Measurements from ENCODE around the gene KRTAP12-3.

KRTAP12-3 gene

GRCh38 chr21:44692798-44693512 is 35.2 kb downstream of the KRTAP12-3 start:
- no peaks in the 10 kb centered on the region for H4K20me1 ChIP-seq (ENCODE audit: insufficient read depth, low read length)
- no peak overlapping the region for H2AFZ ChIP-seq (ENCODE audit: low read length)
- no peak overlapping the region for H3K4me3 ChIP-seq (ENCODE audit: low read depth, low read length, poor library complexity, severe bottlenecking)
- H3K9ac ChIP-seq (ENCODE audit: low read length): no peak overlapping the region
- TF ChIP-seq EZH2 (IDR thresholded peaks at IDR 0.05; ENCODE audit: borderline replicate concordance, low read length): no peak
- no peak for TF ChIP-seq CTCF (IDR thresholded peaks at IDR 0.05; ENCODE audit: low read length)
- peaks cover 6% of the 10 kb centered on the region; the same call in 1 of the 2 replicates for H3K27me3 ChIP-seq (ENCODE audit: insufficient read depth, low read length)
- no peak overlapping the region for H3K4me2 ChIP-seq (ENCODE audit: low read length)
- H3K36me3 ChIP-seq (ENCODE audit: insufficient read depth, low read length): no peaks in the 10 kb centered on the region
- no peaks in the 10 kb centered on the region for H3F3A ChIP-seq (ENCODE audit: insufficient read depth, low read length)
- no peaks in the 10 kb centered on the region for H3K9me2 ChIP-seq (ENCODE audit: low read depth, low read length)
- peaks cover 4% of the 10 kb centered on the region; the same call in 1 of the 2 replicates for H3K9me3 ChIP-seq (ENCODE audit: low read length)
- no peaks in the 10 kb centered on the region for H3K79me2 ChIP-seq (ENCODE audit: insufficient read depth, low read length)
- no peak overlapping the region for H3K27ac ChIP-seq (ENCODE audit: low read depth, low read length, poor library complexity, severe bottlenecking)
- H3K4me1 ChIP-seq (ENCODE audit: insufficient read depth, low read length, severe bottlenecking): no peaks in the 10 kb centered on the region

GRCh38 chr21:44694776-44695175 is 37.0 kb downstream of the KRTAP12-3 start:
- Histone ChIP-seq H3F3A (ENCODE audit: insufficient read depth, low read length) (no peaks in the 10 kb centered on the region), H3K4me2 (ENCODE audit: low read length) (no peak overlapping the region), H3K79me2 (ENCODE audit: insufficient read depth, low read length) (no peaks in the 10 kb centered on the region), H4K20me1 (ENCODE audit: insufficient read depth, low read length) (no peaks in the 10 kb centered on the region), H2AFZ (ENCODE audit: low read length) (no peak overlapping the region), H3K4me1 (ENCODE audit: insufficient read depth, low read length, severe bottlenecking) (no peaks in the 10 kb centered on the region), H3K27me3 (ENCODE audit: insufficient read depth, low read length) (peaks cover 4% of the 10 kb centered on the region; the same call in 1 of the 2 replicates), H3K4me3 (ENCODE audit: low read depth, low read length, poor library complexity, severe bottlenecking) (no peak overlapping the region), H3K27ac (ENCODE audit: low read depth, low read length, poor library complexity, severe bottlenecking) (no peak overlapping the region), H3K9me2 (ENCODE audit: low read depth, low read length) (no peaks in the 10 kb centered on the region), H3K9me3 (ENCODE audit: low read length) (peaks cover 4% of the 10 kb centered on the region; the same call in 1 of the 2 replicates), H3K9ac (ENCODE audit: low read length) (no peak overlapping the region), H3K36me3 (ENCODE audit: insufficient read depth, low read length) (no peaks in the 10 kb centered on the region)
- no peak for TF ChIP-seq EZH2 (IDR thresholded peaks at IDR 0.05; ENCODE audit: borderline replicate concordance, low read length)
- TF ChIP-seq CTCF (IDR thresholded peaks at IDR 0.05; ENCODE audit: low read length): no peak

- peaks cover 4% of the 10 kb centered on the region; the same call in 1 of the 2 replicates for H3K9me3 ChIP-seq (ENCODE audit: low read length)
- TF ChIP-seq EZH2 (IDR thresholded peaks at IDR 0.05; ENCODE audit: borderline replicate concordance, low read length) (no peak), CTCF (IDR thresholded peaks at IDR 0.05; ENCODE audit: low read length) (no peak)
- H3F3A ChIP-seq (ENCODE audit: insufficient read depth, low read length): no peaks in the 10 kb centered on the region
- H3K4me3 ChIP-seq (ENCODE audit: low read depth, low read length, poor library complexity, severe bottlenecking): no peak overlapping the region
- H3K27me3 ChIP-seq (ENCODE audit: insufficient read depth, low read length): peaks cover 2% of the 10 kb centered on the region; the same call in 1 of the 2 replicates
- H3K36me3 ChIP-seq (ENCODE audit: insufficient read depth, low read length): no peaks in the 10 kb centered on the region
- no peak overlapping the region for H2AFZ ChIP-seq (ENCODE audit: low read length)
- H3K4me2 ChIP-seq (ENCODE audit: low read length): no peak overlapping the region
- no peak overlapping the region for H3K9ac ChIP-seq (ENCODE audit: low read length)
- no peaks in the 10 kb centered on the region for H3K4me1 ChIP-seq (ENCODE audit: insufficient read depth, low read length, severe bottlenecking)
- H4K20me1 ChIP-seq (ENCODE audit: insufficient read depth, low read length): no peaks in the 10 kb centered on the region
- no peaks in the 10 kb centered on the region for H3K9me2 ChIP-seq (ENCODE audit: low read depth, low read length)
- H3K79me2 ChIP-seq (ENCODE audit: insufficient read depth, low read length): no peaks in the 10 kb centered on the region
- no peak overlapping the region for H3K27ac ChIP-seq (ENCODE audit: low read depth, low read length, poor library complexity, severe bottlenecking)
These were observed 37.5 kb downstream of the KRTAP12-3 start for GRCh38 chr21:44695184-44695583.
